ENCODE data around the gene GPR171.

Gene GPR171

DNA sequence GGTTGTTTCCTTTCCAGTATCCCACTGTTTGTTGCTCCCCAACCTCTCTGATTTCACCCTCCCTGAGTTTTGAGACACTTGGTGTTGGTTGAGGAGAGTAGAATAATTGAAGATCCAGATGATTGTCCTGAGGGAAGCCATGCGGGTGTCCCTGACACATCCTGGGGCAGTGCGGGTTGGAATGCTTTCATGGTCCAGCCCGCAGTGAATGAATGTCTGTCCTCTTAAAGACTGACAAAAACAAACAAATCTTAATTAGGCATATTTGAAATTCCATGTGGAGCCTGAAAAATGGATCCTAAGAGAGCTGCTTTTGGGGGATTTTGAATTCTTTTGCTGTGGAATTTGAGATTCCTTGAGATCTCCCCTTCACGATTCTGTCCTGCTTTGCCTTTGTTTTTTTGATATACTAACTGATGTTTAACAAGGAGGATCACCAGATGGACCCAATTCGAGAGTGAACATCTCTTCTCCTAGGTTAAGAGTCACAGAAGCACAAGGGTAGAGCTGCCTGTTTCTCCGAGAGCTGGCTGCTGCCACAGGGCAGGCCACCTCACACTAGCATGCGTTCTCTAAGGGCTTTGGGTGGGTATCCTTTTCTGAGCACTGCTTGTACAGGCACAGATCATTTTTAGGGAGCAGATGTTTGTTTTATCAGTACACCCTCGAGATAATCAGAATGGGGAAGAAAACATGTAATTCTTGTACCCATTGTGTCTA lies 47.4 kb downstream of the GPR171 start:
- TF ChIP-seq, protein P1, sequence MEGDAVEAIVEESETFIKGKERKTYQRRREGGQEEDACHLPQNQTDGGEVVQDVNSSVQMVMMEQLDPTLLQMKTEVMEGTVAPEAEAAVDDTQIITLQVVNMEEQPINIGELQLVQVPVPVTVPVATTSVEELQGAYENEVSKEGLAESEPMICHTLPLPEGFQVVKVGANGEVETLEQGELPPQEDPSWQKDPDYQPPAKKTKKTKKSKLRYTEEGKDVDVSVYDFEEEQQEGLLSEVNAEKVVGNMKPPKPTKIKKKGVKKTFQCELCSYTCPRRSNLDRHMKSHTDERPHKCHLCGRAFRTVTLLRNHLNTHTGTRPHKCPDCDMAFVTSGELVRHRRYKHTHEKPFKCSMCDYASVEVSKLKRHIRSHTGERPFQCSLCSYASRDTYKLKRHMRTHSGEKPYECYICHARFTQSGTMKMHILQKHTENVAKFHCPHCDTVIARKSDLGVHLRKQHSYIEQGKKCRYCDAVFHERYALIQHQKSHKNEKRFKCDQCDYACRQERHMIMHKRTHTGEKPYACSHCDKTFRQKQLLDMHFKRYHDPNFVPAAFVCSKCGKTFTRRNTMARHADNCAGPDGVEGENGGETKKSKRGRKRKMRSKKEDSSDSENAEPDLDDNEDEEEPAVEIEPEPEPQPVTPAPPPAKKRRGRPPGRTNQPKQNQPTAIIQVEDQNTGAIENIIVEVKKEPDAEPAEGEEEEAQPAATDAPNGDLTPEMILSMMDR (IDR thresholded peaks at IDR 0.05; ENCODE audit: extremely low read depth, insufficient read depth, missing control alignments): no peak
- DNase-seq (ENCODE audit: low spot score): no peak
- in situ Hi-C loops (cut with MboI; ENCODE audit: low pct_unique_long_range_greater_than_20kb, low sequenced_read_pairs, unreplicated experiment): no loop called here

GRCh38 chr3:151154566-151154965 lies 48.5 kb downstream of the GPR171 start:
- in situ Hi-C loops (cut with MboI; ENCODE audit: low pct_unique_long_range_greater_than_20kb, low sequenced_read_pairs, unreplicated experiment): no loop called here
- TF ChIP-seq, protein P1 (IDR thresholded peaks at IDR 0.05; ENCODE audit: extremely low read depth, insufficient read depth, missing control alignments): no peak
- no peak for DNase-seq (ENCODE audit: low spot score)

DNA sequence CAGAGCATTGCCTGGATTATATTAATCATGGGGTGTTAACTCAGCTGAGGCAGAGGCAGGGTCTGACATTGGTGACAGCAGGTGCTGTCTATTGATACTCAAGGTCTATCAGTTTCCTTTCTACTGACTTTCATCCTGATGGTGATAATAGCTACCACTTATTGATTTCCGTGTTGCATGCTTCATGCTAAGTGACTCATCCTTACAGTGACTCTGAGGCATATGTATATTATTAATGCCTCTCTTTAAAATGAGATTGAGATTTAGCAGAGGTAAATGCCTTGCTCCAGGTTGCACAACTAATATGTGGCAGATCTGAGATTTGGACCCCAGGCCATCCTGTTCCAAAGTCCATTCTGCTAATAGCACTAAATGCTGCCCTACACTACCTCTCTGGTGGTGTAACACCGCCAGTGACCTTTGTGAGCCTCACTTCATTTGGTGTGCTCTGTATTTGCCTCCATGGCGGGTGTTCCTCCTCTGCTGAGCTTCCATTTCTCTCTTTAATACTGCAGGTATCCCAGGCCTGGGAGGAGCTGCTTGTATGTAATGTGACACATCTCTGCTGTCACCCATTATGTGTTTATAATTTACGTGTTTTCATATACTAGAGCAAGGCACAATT lies 50.4 kb downstream of the GPR171 start:
- in situ Hi-C loops (cut with MboI; ENCODE audit: low pct_unique_long_range_greater_than_20kb, low sequenced_read_pairs, unreplicated experiment): no loop called here
- no peak for DNase-seq (ENCODE audit: low spot score)
- TF ChIP-seq, protein P1 (IDR thresholded peaks at IDR 0.05; ENCODE audit: extremely low read depth, insufficient read depth, missing control alignments): no peak

Data from GM13977 (cell line).